NCI-H1048 (cell line): Measurements from ENCODE around the gene NFYB.

Source experiments
- DNase-seq: peaks from one replicate; lab custom pipeline; 2025; lab: John Stamatoyannopoulos, UW

NFYB gene

GRCh38 chr12:104155711-104156555 is 17.9 kb upstream of the NFYB start:
- no peak for DNase-seq

- no peak for DNase-seq
These were observed 16.8 kb upstream of the NFYB start for GRCh38 chr12:104154806-104155205.

GRCh38 chr12:104154286-104154685 is 16.3 kb upstream of the NFYB start:
- DNase-seq, result no peak

- DNase-seq, result no peak
These were observed 14.8 kb upstream of the NFYB start for GRCh38 chr12:104152685-104153241.

GRCh38 chr12:104150416-104150815 is 12.4 kb upstream of the NFYB start:
- DNase-seq, result no peak

GRCh38 chr12:104147346-104147745 is 9.3 kb upstream of the NFYB start:
- DNase-seq, result no peak

- no peak for DNase-seq
These were observed 5.9 kb upstream of the NFYB start for GRCh38 chr12:104143918-104144317.

GRCh38 chr12:104143002-104143401 is 5.0 kb upstream of the NFYB start:
- no peak for DNase-seq

- no peak for DNase-seq
These were observed 4.5 kb upstream of the NFYB start for GRCh38 chr12:104142543-104142942.

- no peak for DNase-seq
These were observed 765 bp upstream of the NFYB start for GRCh38 chr12:104138797-104139152.

- no peak for DNase-seq
These were observed 759 bp downstream of the NFYB start for GRCh38 chr12:104137001-104137901.

- DNase-seq, result no peak
These were observed 1.4 kb downstream of the NFYB start for GRCh38 chr12:104136577-104136976.

GRCh38 chr12:104134882-104135281 is 3.1 kb downstream of the NFYB start:
- no peak for DNase-seq

- DNase-seq, result no peak
These were observed 4.1 kb downstream of the NFYB start for GRCh38 chr12:104133866-104134265.

GRCh38 chr12:104133321-104133720 is 4.7 kb downstream of the NFYB start:
- DNase-seq, result no peak

- DNase-seq, result no peak
These were observed 5.6 kb downstream of the NFYB start for GRCh38 chr12:104132351-104132956.

GRCh38 chr12:104131609-104132008 is 6.4 kb downstream of the NFYB start:
- no peak for DNase-seq

- DNase-seq, result no peak
These were observed 7.2 kb downstream of the NFYB start for GRCh38 chr12:104130760-104131159.

- no peak for DNase-seq
These were observed 11.5 kb downstream of the NFYB start for GRCh38 chr12:104126548-104126947.

GRCh38 chr12:104122298-104122697 is 15.7 kb downstream of the NFYB start:
- DNase-seq, result no peak

GRCh38 chr12:104121001-104121400 is 17.0 kb downstream of the NFYB start:
- no peak for DNase-seq

GRCh38 chr12:104115587-104115975 is 22.4 kb downstream of the NFYB start:
- no peak for DNase-seq
